GM12878 (cell line): ENCODE data around the gene DLGAP3. TPM values are rescaled to one million over a fixed set of nuclear protein-coding genes. Genes with fewer than 3 reads are reported as not detected.

ENCODE experiments used
- ATAC-seq: fragments of 200-7000 bp; cut with Tn5 transposase; 3 replicates; pipeline ENCODE4 v1.9.1; 2020; ENCODE audit warnings: mild to moderate bottlenecking, moderate library complexity
- BruUV-seq: library from RNA; stranded (reverse); fragments of 400-500 nt; replicated peaks from 2 replicates; lab custom pipeline; 2021; lab: Mats Ljungman, UMichigan
- CTCF ChIA-PET: fragments of 300-600 bp; sonication (Branson Sonifier 250); formaldehyde crosslinking; extraction: SDS; loops from one replicate; lab custom pipeline; 2021; ENCODE audit warnings: inconsistent platforms; lab: Yijun Ruan, JAX
- POLR2A ChIA-PET: fragments of 350-600 bp; formaldehyde crosslinking; extraction: SDS; loops from one replicate; lab custom pipeline; 2021; ENCODE audit warnings: inconsistent platforms; lab: Charles Lee
- RAD21 ChIA-PET: fragments of 300-600 bp; sonication (Branson Sonifier 250); formaldehyde crosslinking; loops from one replicate; lab custom pipeline; 2023; ENCODE audit warnings: antibody characterized with exemption; ENCODE audit not compliant: unreplicated experiment; lab: Charles Lee
- SMC1A ChIA-PET: fragments of 300-600 bp; sonication (Branson Sonifier 250); formaldehyde crosslinking; loops from one replicate; lab custom pipeline; 2023; ENCODE audit not compliant: unreplicated experiment, uncharacterized antibody; lab: Charles Lee
- DNase-seq: peaks from one replicate; pipeline ENCODE4 v3.0.0-alpha.2; 2011; ENCODE audit warnings: low read depth, low spot score
- FAIRE-seq: peaks from 3 replicates; lab custom pipeline; 2011; peaks lifted over from hg19 to GRCh38; lab: Jason Lieb, UNC
- H2AFZ ChIP-seq: 2 replicates; pipeline ENCODE4 v1.6.0; 2011; ENCODE audit warnings: low read depth, low read length, control low read depth; ENCODE audit not compliant: control insufficient read depth
- H3K27ac ChIP-seq: 2 replicates; pipeline ENCODE4 v1.5.1; 2011; ENCODE audit warnings: control low read depth; ENCODE audit not compliant: control insufficient read depth, insufficient read depth
- H3K27me3 ChIP-seq, 2 experiments: replicated peaks in 1 of 2; 2 replicates each; pipeline versions ENCODE4 v1.6.0 to v1.6.1; 2011; ENCODE audit warnings: low read length in 1 of 2; ENCODE audit not compliant: control insufficient read depth in 2 of 2, insufficient read depth in 2 of 2
- H3K36me3 ChIP-seq, 2 experiments: 2 replicates each; pipeline ENCODE4 v1.5.1; 2011; ENCODE audit warnings: low read length in 1 of 2; ENCODE audit not compliant: control insufficient read depth in 2 of 2, insufficient read depth in 2 of 2
- H3K4me1 ChIP-seq: 2 replicates; pipeline ENCODE4 v1.6.1; 2011; ENCODE audit warnings: mild to moderate bottlenecking, low read length, moderate library complexity, mixed read lengths; ENCODE audit not compliant: control insufficient read depth, insufficient read depth
- H3K4me2 ChIP-seq: 2 replicates; pipeline ENCODE4 v1.6.0; 2011; ENCODE audit warnings: control low read depth; ENCODE audit not compliant: control insufficient read depth, insufficient read depth
- H3K4me3 ChIP-seq: fragments of 200-600 bp; sonication (generic); 2 replicates; pipeline ENCODE4 v1.5.1; 2016
- H3K79me2 ChIP-seq: 2 replicates; pipeline ENCODE4 v1.6.0; 2011; ENCODE audit warnings: low read length; ENCODE audit not compliant: control insufficient read depth, insufficient read depth
- H3K9ac ChIP-seq: 2 replicates; pipeline ENCODE4 v1.8.0; 2011; ENCODE audit warnings: low read length, control low read depth, mixed read lengths; ENCODE audit not compliant: control insufficient read depth, insufficient read depth
- H3K9me3 ChIP-seq: replicated peaks from 3 replicates; pipeline ENCODE4 v1.5.1; 2011; ENCODE audit warnings: mild to moderate bottlenecking, low read length; ENCODE audit not compliant: control insufficient read depth, insufficient read depth
- H4K20me1 ChIP-seq: 2 replicates; pipeline ENCODE4 v1.6.0; 2011; ENCODE audit not compliant: control insufficient read depth, insufficient read depth
- BHLHE40 ChIP-seq, 2 experiments: fragments of 450-650 bp in 1 of 2; IDR thresholded peaks; 2 replicates each; pipeline ENCODE4 v1.6.1; 2011 to 2017; ENCODE audit warnings: low read depth in 2 of 2, borderline replicate concordance in 1 of 2, improper control_type of control experiment in 1 of 2, low read length in 1 of 2, mild to moderate bottlenecking in 1 of 2
- CBX5 ChIP-seq: sonication (generic); IDR thresholded peaks from 2 replicates; pipeline ENCODE4 v1.6.1; 2016; ENCODE audit warnings: low read depth, moderate library complexity, mild to moderate bottlenecking, inconsistent platforms
- CTCF ChIP-seq, 3 experiments: IDR thresholded peaks in 2 of 3; conservative IDR thresholded peaks in 1 of 3; 2 replicates each; pipeline ENCODE4 v1.5.1; 2011; ENCODE audit warnings: low read depth in 3 of 3, low read length in 3 of 3, mild to moderate bottlenecking in 3 of 3, control low read depth in 2 of 3, moderate library complexity in 2 of 3, inconsistent platforms in 1 of 3, mixed read lengths in 1 of 3; ENCODE audit not compliant: control insufficient read depth in 2 of 3, insufficient read depth in 1 of 3; ENCODE audit errors: extremely low read depth in 1 of 3
- ESRRA ChIP-seq: IDR thresholded peaks from 2 replicates; pipeline ENCODE4 v1.6.1; 2012; ENCODE audit warnings: mild to moderate bottlenecking, low read length, improper control_type of control experiment
- HSF1 ChIP-seq: fragments of 150-350 bp; IDR thresholded peaks from 2 replicates; pipeline ENCODE4 v1.6.1; 2014; ENCODE audit warnings: mild to moderate bottlenecking, low read depth, low read length
- LARP7 ChIP-seq: fragments of 450-650 bp; IDR thresholded peaks from 2 replicates; pipeline ENCODE4 v1.6.1; 2017; ENCODE audit warnings: mild to moderate bottlenecking
- MTA2 ChIP-seq: fragments of 450-650 bp; IDR thresholded peaks from 2 replicates; pipeline ENCODE4 v1.6.1; 2016; ENCODE audit warnings: low read depth, mild to moderate bottlenecking, moderate library complexity
- RELB ChIP-seq: fragments of 450-650 bp; IDR thresholded peaks from 2 replicates; pipeline ENCODE4 v1.6.1; 2017; ENCODE audit warnings: low read depth, mild to moderate bottlenecking, moderate library complexity
- SKIL ChIP-seq: fragments of 450-650 bp; IDR thresholded peaks from 2 replicates; pipeline ENCODE4 v1.6.1; 2017; ENCODE audit warnings: mild to moderate bottlenecking, low read depth, inconsistent platforms; ENCODE audit not compliant: poor library complexity, severe bottlenecking
- SMAD5 ChIP-seq: IDR thresholded peaks from 2 replicates; pipeline ENCODE4 v1.6.1; 2016; ENCODE audit warnings: antibody characterized with exemption, low read depth
- SMC3 ChIP-seq: IDR thresholded peaks from 2 replicates; pipeline ENCODE4 v1.6.1; 2011; ENCODE audit warnings: low read length, improper control_type of control experiment, borderline replicate concordance
- SPI1 ChIP-seq: IDR thresholded peaks from 2 replicates; pipeline ENCODE4 v1.6.1; 2011; ENCODE audit warnings: low read depth, mild to moderate bottlenecking, low read length, moderate library complexity, borderline replicate concordance; ENCODE audit not compliant: insufficient read depth
- TBL1XR1 ChIP-seq: IDR thresholded peaks from 2 replicates; pipeline ENCODE4 v1.6.1; 2012; ENCODE audit warnings: low read depth, low read length, improper control_type of control experiment
- TCF12 ChIP-seq: IDR thresholded peaks from 2 replicates; pipeline ENCODE4 v1.6.1; 2011; ENCODE audit warnings: low read depth, mild to moderate bottlenecking, low read length
- ZNF24 ChIP-seq: fragments of 450-650 bp; IDR thresholded peaks from 2 replicates; pipeline ENCODE4 v1.6.1; 2017; ENCODE audit warnings: antibody characterized with exemption, mild to moderate bottlenecking
- ZNF384 ChIP-seq: IDR thresholded peaks from 2 replicates; pipeline ENCODE4 v1.6.1; 2012; ENCODE audit warnings: low read depth, mild to moderate bottlenecking, low read length, improper control_type of control experiment, borderline replicate concordance
- WGBS: methylation state at CpG from one replicate; pipeline ENCODE4 v1.1.6; 2016; ENCODE audit warnings: low lambda C conversion rate; ENCODE audit not compliant: insufficient replicate concordance, insufficient coverage; ENCODE audit errors: missing lambda C conversion rate; 5-methylcytosine and 5-hydroxymethylcytosine counted together
- in situ Hi-C: fragments of 300-500 bp; cut with MboI; formaldehyde crosslinking; loops from 9 replicates; pipeline ENCODE4 v1.14.3; 2018; ENCODE audit warnings: mixed read lengths
- intact Hi-C: fragments of 100-400 bp; cut with micrococcal nuclease; formaldehyde crosslinking; loops from one replicate; pipeline ENCODE4 v1.14.2; 2022; ENCODE audit not compliant: unreplicated experiment
- polyA plus RNA-seq, 11 experiments: library from polyadenylated mRNA; depleted of rRNA in 4 of 11; unstranded in 6 of 11; stranded (reverse) in 5 of 11; fragments of >200 nt; fragmentation: Nextera tagmentation in 4 of 11; fragmentation: Illumina TruSeq in 1 of 11; extraction: Ambion mirVana in 4 of 11; extraction: Trizol in 1 of 11; gene quantifications; 1 replicate in 1 of 11; 2 replicates in 10 of 11; pipeline versions ENCODE4 v1.2.1 to v1.2.3, GENCODE V29; 2011 to 2016; ENCODE audit warnings: inconsistent platforms in 2 of 11, missing spikeins in 2 of 11, low read depth in 1 of 11
- total RNA-seq, 4 experiments: library from RNA; depleted of rRNA in 3 of 4; stranded (reverse); fragments of >200 nt in 3 of 4; fragmentation: Illumina TruSeq in 1 of 4; extraction: Trizol in 1 of 4; gene quantifications; 2 replicates each; pipeline versions ENCODE4 v1.2.1 to v1.2.3, GENCODE V29; 2013 to 2021

DLGAP3 gene
- total and polyA plus RNA-seq, 10 of the 15 experiments (the other 5 are each of a cell fraction or from before 2014, with no cell fraction given), result 0.03 to 0.15 (median 0.08) TPM; not detected in 4

- no peak for ATAC-seq
- no peaks in the 10 kb centered on the region for H3K79me2 ChIP-seq
- no peaks in the 10 kb centered on the region for H3K36me3 ChIP-seq
- no TSS peak for BruUV-seq
- intact Hi-C loops, result no loop called here
- no peak for FAIRE-seq
- H3K27me3 ChIP-seq, result no peaks in the 10 kb centered on the region
- no peaks in the 10 kb centered on the region for H3K9me3 ChIP-seq
- H2AFZ ChIP-seq, result no peak overlapping the region
- ChIA-PET POLR2A (no interaction called here), RAD21 (no interaction called here), SMC1A (no interaction called here), CTCF (no interaction called here)
- H3K4me2 ChIP-seq, result no peak overlapping the region
- no peak overlapping the region for H3K27ac ChIP-seq
- DNase-seq, result no peak
- H4K20me1 ChIP-seq, result no peaks in the 10 kb centered on the region
- in situ Hi-C loops, result no loop called here
- no peaks in the 10 kb centered on the region for H3K4me1 ChIP-seq
- H3K9ac ChIP-seq, result no peak overlapping the region
- H3K4me3 ChIP-seq, result no peak overlapping the region
- 43% methylated on average over 11 of the region's 11 CpGs for WGBS
- TF ChIP-seq ESRRA (no peak), LARP7 (no peak), ZNF24 (no peak), RELB (no peak), SPI1 (no peak), CTCF (IDR thresholded peaks at IDR 0.05 in 2 of 3, conservative IDR thresholded peaks at IDR 0.05 in 1 of 3; ENCODE audit: control insufficient read depth in 2 of 3, extremely low read depth in 1 of 3, insufficient read depth in 1 of 3, low read depth in 3 of 3, low read length in 3 of 3) (no peak), SMAD5 (no peak), ZNF384 (no peak), TCF12 (no peak), TBL1XR1 (no peak), MTA2 (no peak), HSF1 (no peak), SKIL (no peak), SMC3 (no peak), CBX5 (no peak), BHLHE40 (IDR thresholded peaks at IDR 0.05; ENCODE audit: borderline replicate concordance in 1 of 2, low read depth in 2 of 2, low read length in 1 of 2) (no peak)
These were observed 103.9 kb downstream of the DLGAP3 start for GRCh38 chr1:34825455-34826091.
